ENCODE measurements around the gene ASXL1. TPM values are rescaled to one million over a fixed set of nuclear protein-coding genes. Genes with fewer than 3 reads are reported as not detected.

ASXL1 gene
- total and polyA plus RNA-seq, 9 of the 15 experiments (the other 6 are each of a cell fraction or from before 2014, with no cell fraction given) = 6.5 to 65.3 (median 32.3) TPM

GRCh38 chr20:32363492-32363891 lies 5.4 kb downstream of the ASXL1 start:
- Histone ChIP-seq H3K9me1 (ENCODE audit: control insufficient read depth, insufficient read depth, low read length) (peaks cover 3% of the 10 kb centered on the region), H3K4me1 (replicated peaks in 1 of 2; ENCODE audit: control insufficient read depth in 2 of 2, insufficient read depth in 2 of 2, low read length in 2 of 2) (peaks cover 14 to 17% of the 10 kb centered on the region in 2 experiments; a peak in 4 of 5 replicates), H3K27me3 (ENCODE audit: control insufficient read depth in 2 of 2, insufficient read depth in 2 of 2, low read length in 2 of 2) (no peaks in the 10 kb centered on the region), H3K79me2 (ENCODE audit: control insufficient read depth, insufficient read depth, low read length) (peaks cover 97% of the 10 kb centered on the region), H3K4me2 (ENCODE audit: insufficient read depth, low read length) (no peak overlapping the region), H3K4me3 (no peak overlapping the region), H2AFZ (ENCODE audit: low read depth, low read length) (no peak overlapping the region), H3K9me3 (replicated peaks; ENCODE audit: control insufficient read depth, insufficient read depth, low read depth, low read length) (no peaks in the 10 kb centered on the region), H3K27ac (ENCODE audit: extremely low read depth, low read depth, low read length) (peak overlapping the region; percentile 16; the same call in 1 of the 3 replicates), H4K20me1 (replicated peaks; ENCODE audit: control insufficient read depth, insufficient read depth, low read length) (peaks cover 44% of the 10 kb centered on the region), H3K9ac (ENCODE audit: insufficient read depth in 1 of 2, low read depth in 2 of 2, low read length in 2 of 2) (no peak overlapping the region), H3K36me3 (ENCODE audit: control insufficient read depth, insufficient read depth, low read length) (peaks cover 48% of the 10 kb centered on the region)
- no TSS peak for BruUV-seq (replicated peaks)
- 39% methylated on average over 2 of the region's 2 CpGs for WGBS (ENCODE audit: insufficient coverage, low coverage, missing lambda C conversion rate)
- FAIRE-seq (peak; percentile 54), DNase-seq (ENCODE audit: extremely low read depth in 1 of 4, low spot score in 3 of 4) (no peak), ATAC-seq (no peak)
- peak; percentile 70 for TF ChIP-seq SMARCA5 (IDR thresholded peaks at IDR 0.05)
- no peak for TF ChIP-seq MCM2 (IDR thresholded peaks at IDR 0.05; ENCODE audit: low read depth)
- peak in 1 of 2 experiments; percentile 26; a peak in 1 of 4 replicates for TF ChIP-seq HDAC1 (IDR thresholded peaks at IDR 0.05)
- TF ChIP-seq MXD1 (CRISPR knock-in tag; IDR thresholded peaks at IDR 0.05; ENCODE audit: borderline replicate concordance, poor library complexity, severe bottlenecking) = no peak
- peak; percentile 37; the same call in 1 of the 2 replicates for TF ChIP-seq HDAC2 (IDR thresholded peaks at IDR 0.05)
- peak; percentile 88 for TF ChIP-seq RBM25 (IDR thresholded peaks at IDR 0.05; ENCODE audit: low read depth, low read length, severe bottlenecking)
- TF ChIP-seq BRCA1 (IDR thresholded peaks at IDR 0.05) = no peak
- TF ChIP-seq BRCA1 (CRISPR knock-in tag; IDR thresholded peaks at IDR 0.05) = no peak
- TF ChIP-seq ZNF766 (CRISPR knock-in tag; conservative IDR thresholded peaks at IDR 0.05) = no peak
- TF ChIP-seq ZNF395 (CRISPR knock-in tag; IDR thresholded peaks at IDR 0.05) = no peak
- TF ChIP-seq NCOR1 (IDR thresholded peaks at IDR 0.05) = 0 out of 2 replicates have a peak, but pooled peaks have one; percentile 2
- peak in 1 of 2 experiments; percentile 53; a peak in 2 of 4 replicates for TF ChIP-seq KDM1A (IDR thresholded peaks at IDR 0.05)
- no peak for TF ChIP-seq MTA2 (IDR thresholded peaks at IDR 0.05; ENCODE audit: low read depth)
- TF ChIP-seq ADNP (tag; IDR thresholded peaks at IDR 0.05) = peak; percentile 60; the same call in 1 of the 2 replicates
- peak in 1 of 2 experiments; percentile 72; a peak in 1 of 4 replicates for TF ChIP-seq RCOR1 (IDR thresholded peaks at IDR 0.05; ENCODE audit: borderline replicate concordance in 1 of 2, low read depth in 2 of 2, low read length in 2 of 2)
- no peak for TF ChIP-seq SMARCB1 (IDR thresholded peaks at IDR 0.05; ENCODE audit: insufficient read length, low read depth)
- peak; percentile 90 for TF ChIP-seq BCOR (IDR thresholded peaks at IDR 0.05)
- peak; percentile 90 for TF ChIP-seq ZNF436 (CRISPR knock-in tag; IDR thresholded peaks at IDR 0.05)
- peak; percentile 99 for TF ChIP-seq ZFP36 (IDR thresholded peaks at IDR 0.05; ENCODE audit: low read depth, low read length, partially characterized antibody)
- TF ChIP-seq SOX6 (IDR thresholded peaks at IDR 0.05) = 0 out of 2 replicates have a peak, but pooled peaks have one; percentile 9
- CTCF ChIA-PET (ENCODE audit: low intra/inter-chr PET ratio) = no interaction called here
- in situ Hi-C loops (cut with MboI) = no loop called here
- intact Hi-C loops (cut with micrococcal nuclease) = no loop called here
- POLR2A ChIA-PET = interaction anchor here (0.8 to 1.5 kb wide), 6 partner anchors 10 to 147 kb away, joined by 3 to 6 read pairs (median 4); no protein-coding TSS in a partner anchor
